Osteocyte (in vitro differentiated cells): Measurements from ENCODE around the gene NRP2. TPM values are rescaled to one million over a fixed set of nuclear protein-coding genes. Genes with fewer than 3 reads are reported as not detected.

ENCODE experiments used
- DNase-seq: peaks from one replicate; pipeline ENCODE4 v3.0.0; 2021; ENCODE audit warnings: mixed read lengths; ENCODE audit not compliant: unreplicated experiment; ENCODE audit errors: extremely low spot score
- H3K27ac Mint-ChIP-seq: one replicate; pipeline ENCODE4 v1.8.0; 2021; ENCODE audit warnings: mild to moderate bottlenecking, mixed read lengths; ENCODE audit not compliant: unreplicated experiment
- H3K27me3 Mint-ChIP-seq: one replicate; pipeline ENCODE4 v1.8.0; 2021; ENCODE audit warnings: mixed read lengths; ENCODE audit not compliant: unreplicated experiment
- H3K36me3 Mint-ChIP-seq: one replicate; pipeline ENCODE4 v1.8.0; 2021; ENCODE audit warnings: mixed read lengths; ENCODE audit not compliant: unreplicated experiment
- H3K4me1 Mint-ChIP-seq: one replicate; pipeline ENCODE4 v1.8.0; 2021; ENCODE audit warnings: mixed read lengths; ENCODE audit not compliant: unreplicated experiment
- H3K4me3 Mint-ChIP-seq: one replicate; pipeline ENCODE4 v1.8.0; 2021; ENCODE audit warnings: mild to moderate bottlenecking, moderate library complexity, mixed read lengths; ENCODE audit not compliant: unreplicated experiment
- H3K9me3 Mint-ChIP-seq: one replicate; pipeline ENCODE4 v1.8.0; 2021; ENCODE audit warnings: mixed read lengths; ENCODE audit not compliant: unreplicated experiment
- total RNA-seq: library from RNA; stranded (reverse); gene quantifications from 2 replicates; pipeline ENCODE4 v1.2.1, GENCODE V29; 2021
- TF ChIP-seq, protein P1 (sequence below): fragments of 200-600 bp; sonication (generic); IDR thresholded peaks from 2 replicates; pipeline ENCODE4 v1.5.0; 2021; ENCODE audit warnings: antibody characterized with exemption, mild to moderate bottlenecking, moderate library complexity

NRP2 gene
- total RNA-seq, 1 donor from 2014 or later: 52.4 TPM

DNA sequence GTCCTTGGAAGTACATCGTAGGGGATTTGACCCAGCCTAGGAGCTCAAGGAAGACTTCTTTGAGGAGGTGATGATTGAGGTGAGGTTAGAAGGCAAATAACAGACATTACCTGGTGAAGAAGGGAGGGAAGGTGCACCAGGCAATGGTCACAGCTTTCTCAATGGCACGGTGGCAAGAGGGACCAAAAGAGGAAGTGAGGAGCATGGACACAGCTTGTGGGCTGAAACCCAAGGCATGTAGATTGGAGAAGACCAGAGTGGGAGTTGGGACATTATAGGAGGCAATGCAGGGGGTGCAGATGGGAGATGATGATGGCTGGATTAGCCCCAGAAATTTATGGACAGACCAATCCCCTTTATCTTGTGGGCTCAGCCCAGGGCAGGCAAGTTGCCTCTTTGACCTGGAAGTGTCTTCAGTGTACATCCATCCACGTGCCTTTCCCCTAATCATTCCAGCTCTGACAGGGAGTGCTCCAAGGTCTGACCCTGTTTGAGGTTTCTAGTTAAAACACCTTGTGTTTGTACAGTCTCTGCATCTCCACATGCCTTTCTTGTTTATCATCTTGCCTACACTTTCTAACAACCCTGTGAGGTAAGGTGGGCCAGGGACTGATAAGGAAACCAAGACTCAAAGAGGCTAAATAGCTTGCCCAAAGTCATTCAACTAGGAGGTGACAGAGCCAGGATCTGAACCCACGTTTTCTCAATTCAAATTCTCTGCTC is 59.1 kb downstream of the NRP2 start:
- Mint-ChIP-seq H3K9me3 (no peaks in the 10 kb centered on the region), H3K27ac (no peak overlapping the region), H3K27me3 (no peaks in the 10 kb centered on the region), H3K4me3 (no peak overlapping the region), H3K36me3 (peaks cover 47% of the 10 kb centered on the region), H3K4me1 (peaks cover 17% of the 10 kb centered on the region)
- DNase-seq: no peak
- TF ChIP-seq, protein P1, sequence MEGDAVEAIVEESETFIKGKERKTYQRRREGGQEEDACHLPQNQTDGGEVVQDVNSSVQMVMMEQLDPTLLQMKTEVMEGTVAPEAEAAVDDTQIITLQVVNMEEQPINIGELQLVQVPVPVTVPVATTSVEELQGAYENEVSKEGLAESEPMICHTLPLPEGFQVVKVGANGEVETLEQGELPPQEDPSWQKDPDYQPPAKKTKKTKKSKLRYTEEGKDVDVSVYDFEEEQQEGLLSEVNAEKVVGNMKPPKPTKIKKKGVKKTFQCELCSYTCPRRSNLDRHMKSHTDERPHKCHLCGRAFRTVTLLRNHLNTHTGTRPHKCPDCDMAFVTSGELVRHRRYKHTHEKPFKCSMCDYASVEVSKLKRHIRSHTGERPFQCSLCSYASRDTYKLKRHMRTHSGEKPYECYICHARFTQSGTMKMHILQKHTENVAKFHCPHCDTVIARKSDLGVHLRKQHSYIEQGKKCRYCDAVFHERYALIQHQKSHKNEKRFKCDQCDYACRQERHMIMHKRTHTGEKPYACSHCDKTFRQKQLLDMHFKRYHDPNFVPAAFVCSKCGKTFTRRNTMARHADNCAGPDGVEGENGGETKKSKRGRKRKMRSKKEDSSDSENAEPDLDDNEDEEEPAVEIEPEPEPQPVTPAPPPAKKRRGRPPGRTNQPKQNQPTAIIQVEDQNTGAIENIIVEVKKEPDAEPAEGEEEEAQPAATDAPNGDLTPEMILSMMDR: no peak

DNA sequence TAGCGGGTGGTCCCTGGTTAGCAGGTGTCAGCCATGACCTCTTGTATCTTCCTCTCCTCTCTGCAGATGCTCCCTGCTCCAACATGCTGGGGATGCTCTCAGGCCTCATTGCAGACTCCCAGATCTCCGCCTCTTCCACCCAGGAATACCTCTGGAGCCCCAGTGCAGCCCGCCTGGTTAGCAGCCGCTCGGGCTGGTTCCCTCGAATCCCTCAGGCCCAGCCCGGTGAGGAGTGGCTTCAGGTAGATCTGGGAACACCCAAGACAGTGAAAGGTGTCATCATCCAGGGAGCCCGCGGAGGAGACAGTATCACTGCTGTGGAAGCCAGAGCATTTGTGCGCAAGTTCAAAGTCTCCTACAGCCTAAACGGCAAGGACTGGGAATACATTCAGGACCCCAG is 60.8 kb downstream of the NRP2 start:
- Mint-ChIP-seq H3K27me3 (no peaks in the 10 kb centered on the region), H3K4me1 (peaks cover 19% of the 10 kb centered on the region), H3K4me3 (no peak overlapping the region), H3K27ac (no peak overlapping the region), H3K9me3 (no peaks in the 10 kb centered on the region), H3K36me3 (peaks cover 51% of the 10 kb centered on the region)
- TF ChIP-seq, protein P1: no peak
- no peak for DNase-seq

DNA sequence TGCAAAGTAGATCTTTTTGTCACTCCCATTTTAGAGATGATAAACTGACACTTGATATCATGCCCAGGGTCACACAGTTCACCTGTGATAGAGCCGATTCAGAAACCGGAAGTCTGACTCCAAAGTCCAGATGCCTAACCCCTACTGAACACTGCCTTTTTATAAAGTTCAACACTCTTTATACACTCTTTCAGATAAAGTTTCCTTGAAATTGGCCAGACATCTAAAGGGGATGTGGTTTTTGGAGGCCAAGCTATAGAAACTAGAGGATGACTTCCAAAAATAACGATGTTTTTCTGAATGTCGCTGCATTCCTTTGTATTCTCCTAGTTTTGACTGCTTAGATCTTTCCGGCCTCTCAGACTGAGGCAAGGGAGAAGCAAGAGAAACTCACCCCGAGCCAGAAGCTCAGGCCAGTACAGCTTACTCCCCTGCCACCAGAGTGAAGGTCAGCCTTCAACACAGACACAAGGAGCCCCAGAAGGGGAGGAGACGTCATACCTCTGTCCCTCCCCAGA is 61.8 kb downstream of the NRP2 start:
- Mint-ChIP-seq H3K27ac (peak overlapping the region; percentile 24), H3K4me1 (peaks cover 17% of the 10 kb centered on the region), H3K4me3 (no peak overlapping the region), H3K27me3 (no peaks in the 10 kb centered on the region), H3K9me3 (no peaks in the 10 kb centered on the region), H3K36me3 (peaks cover 55% of the 10 kb centered on the region)
- TF ChIP-seq, protein P1: no peak
- no peak for DNase-seq

DNA sequence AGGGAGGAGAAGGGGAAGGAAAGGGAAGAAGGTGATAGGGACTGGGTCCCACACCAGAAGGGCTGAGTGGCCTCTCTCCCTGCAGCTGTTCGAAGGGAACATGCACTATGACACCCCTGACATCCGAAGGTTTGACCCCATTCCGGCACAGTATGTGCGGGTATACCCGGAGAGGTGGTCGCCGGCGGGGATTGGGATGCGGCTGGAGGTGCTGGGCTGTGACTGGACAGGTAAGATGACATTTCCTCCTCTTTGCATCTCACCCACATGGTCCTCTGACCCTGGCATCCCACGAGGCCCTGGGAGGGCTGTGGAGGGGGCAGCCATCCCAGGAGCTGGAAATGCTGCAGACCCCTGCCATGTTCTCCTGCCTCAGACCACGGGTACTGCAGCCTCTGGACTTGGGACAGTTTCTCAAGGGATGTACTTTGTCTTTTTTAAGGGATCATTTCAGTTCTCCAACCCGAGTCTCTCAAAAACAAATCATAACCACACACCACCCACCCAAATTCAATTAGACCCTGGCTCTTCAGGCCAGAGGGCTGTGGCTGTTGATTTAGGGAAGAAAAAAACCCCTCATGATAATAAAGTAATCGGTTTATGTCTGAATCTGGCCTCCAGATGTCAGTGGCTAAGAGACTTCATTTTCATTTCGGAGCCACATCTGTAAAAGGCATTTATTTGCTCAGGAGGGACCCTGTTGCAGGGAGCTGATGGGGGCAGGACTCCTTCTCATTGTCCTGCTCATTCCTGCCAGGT is 63.5 kb downstream of the NRP2 start:
- Mint-ChIP-seq H3K4me3 (no peak overlapping the region), H3K4me1 (peaks cover 21% of the 10 kb centered on the region), H3K27ac (no peak overlapping the region), H3K36me3 (peaks cover 50% of the 10 kb centered on the region), H3K9me3 (no peaks in the 10 kb centered on the region), H3K27me3 (no peaks in the 10 kb centered on the region)
- TF ChIP-seq, protein P1: no peak
- DNase-seq: no peak

DNA sequence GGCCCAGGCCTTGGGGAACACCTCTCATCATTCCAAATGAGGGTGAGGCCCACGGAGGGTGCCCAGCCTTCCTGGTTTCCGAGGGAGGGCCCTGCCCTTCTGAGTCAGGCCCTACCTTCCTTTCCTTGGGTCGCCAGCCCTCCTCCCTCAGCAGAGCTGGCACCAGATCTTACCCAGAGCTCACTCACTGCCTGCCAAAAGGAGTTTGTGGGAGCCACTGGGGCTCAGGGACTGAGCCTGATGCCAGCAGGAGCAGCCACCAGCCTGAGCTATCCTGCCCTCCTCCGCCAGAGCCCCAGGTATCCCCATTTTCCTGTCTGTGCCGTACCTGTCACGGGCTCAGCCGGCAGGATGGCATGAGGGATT is 64.1 kb downstream of the NRP2 start:
- H3K9me3 Mint-ChIP-seq: no peaks in the 10 kb centered on the region
- peaks cover 27% of the 10 kb centered on the region for H3K4me1 Mint-ChIP-seq
- no peaks in the 10 kb centered on the region for H3K27me3 Mint-ChIP-seq
- no peak for DNase-seq
- no peak overlapping the region for H3K4me3 Mint-ChIP-seq
- H3K36me3 Mint-ChIP-seq: peaks cover 45% of the 10 kb centered on the region
- TF ChIP-seq, protein P1: no peak
- no peak overlapping the region for H3K27ac Mint-ChIP-seq
